ENCODE results near the gene NINL.
A peak's percentile ranks its signal among the peaks of the same experiment; 100 is the strongest.

The NINL gene

DNA sequence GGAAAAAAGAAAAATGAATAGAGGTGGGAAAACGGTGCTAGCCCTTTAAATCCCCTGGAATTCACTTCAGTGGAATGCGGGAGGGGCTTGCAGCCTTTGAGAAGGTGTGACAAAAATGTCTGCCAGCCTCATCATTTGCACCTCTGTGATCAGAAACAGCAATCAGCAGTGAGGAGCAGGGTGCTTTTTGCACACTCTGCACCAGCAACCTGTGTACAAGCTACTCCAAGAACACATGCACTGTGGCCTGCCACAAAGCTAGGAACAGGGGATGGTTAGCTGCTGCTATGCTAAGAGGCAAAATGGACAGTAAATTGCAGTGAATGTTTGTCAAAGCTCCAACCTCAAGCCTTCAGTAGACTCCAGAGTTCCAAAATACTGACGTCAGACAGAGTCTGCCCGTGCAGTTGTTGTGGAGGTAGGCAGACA is 148.2 kb downstream of the NINL start:
- H3K4me3 ChIP-seq (ENCODE audit: low read length in 2 of 2), result no peak overlapping the region
- no peak overlapping the region for H3K23ac ChIP-seq (ENCODE audit: low read depth, low read length, poor library complexity)
- H3K4me2 ChIP-seq (ENCODE audit: insufficient read depth, low read length, poor library complexity, severe bottlenecking), result no peak overlapping the region
- H3K36me3 ChIP-seq (replicated peaks in 1 of 2; ENCODE audit: control insufficient read depth in 2 of 2, insufficient read depth in 2 of 2, low read length in 2 of 2), result peaks cover 11 to 87% of the 10 kb centered on the region in 2 donors
- H3K18ac ChIP-seq (ENCODE audit: low read length), result peak overlapping the region; percentile 49
- no peak overlapping the region for H2AK5ac ChIP-seq (ENCODE audit: low read depth, low read length)
- no peak overlapping the region for H4K8ac ChIP-seq (ENCODE audit: low read depth, low read length)
- no CpG with 5 or more reads among the region's 4 CpGs for WGBS, 2 donors (ENCODE audit: extremely low coverage in 2 of 2, insufficient read length in 2 of 2, insufficient replicate concordance in 1 of 2)
- H2AFZ ChIP-seq (ENCODE audit: low read length), result peak overlapping the region; percentile 31
- no peak overlapping the region for H2BK15ac ChIP-seq (ENCODE audit: low read length)
- H3K4ac ChIP-seq (ENCODE audit: low read length), result peak overlapping the region; percentile 1
- H3K27me3 ChIP-seq (ENCODE audit: control insufficient read depth in 3 of 3, insufficient read depth in 3 of 3, low read depth in 1 of 3, low read length in 3 of 3), result no peaks in the 10 kb centered on the region
- no peak overlapping the region for H2BK120ac ChIP-seq (ENCODE audit: low read depth, low read length)
- H3K9ac ChIP-seq (ENCODE audit: low read depth, low read length, poor library complexity), result peak overlapping the region; percentile 65
- H2BK12ac ChIP-seq (ENCODE audit: low read length), result no peak overlapping the region
- H3K4me1 ChIP-seq (ENCODE audit: control insufficient read depth in 2 of 2, insufficient read depth in 1 of 2, low read depth in 1 of 2, low read length in 2 of 2), result peaks cover 3 to 4% of the 10 kb centered on the region in 2 donors
- H2BK5ac ChIP-seq (ENCODE audit: low read length), result no peak overlapping the region
- H3K9me3 ChIP-seq (replicated peaks in 1 of 2; ENCODE audit: control insufficient read depth in 2 of 2, insufficient read depth in 1 of 2, low read depth in 1 of 2, low read length in 2 of 2), result peaks cover 0 to under 1% of the 10 kb centered on the region in 2 donors
- no peak overlapping the region for H3K14ac ChIP-seq (ENCODE audit: low read length)
- no peak overlapping the region for H4K91ac ChIP-seq (ENCODE audit: low read depth, low read length, poor library complexity)
- H3K79me1 ChIP-seq (ENCODE audit: low read depth, low read length), result no peaks in the 10 kb centered on the region
- DNase-seq (ENCODE audit: low spot score), result peak; percentile 32
- H3K27ac ChIP-seq (replicated peaks; ENCODE audit: low read length), result peak overlapping the region; percentile 80

DNA sequence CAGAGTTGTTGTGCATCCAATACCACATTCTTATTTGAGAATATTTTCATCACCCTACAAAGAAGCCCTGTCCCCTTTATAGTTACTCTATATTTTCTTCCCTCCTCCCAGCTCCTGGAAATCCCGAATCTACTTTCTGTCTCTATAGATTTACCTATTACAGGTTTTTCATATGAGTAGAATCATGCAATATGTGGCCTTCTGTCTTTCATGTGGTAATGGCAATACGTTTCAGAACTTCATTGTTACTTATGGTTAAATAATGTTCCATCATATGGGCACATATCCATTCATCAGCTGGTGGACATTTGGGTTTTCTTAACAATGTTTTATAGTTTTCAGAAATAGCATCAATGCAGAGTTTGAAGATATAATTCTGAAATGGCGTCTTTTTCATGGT is 160.8 kb downstream of the NINL start:
- no peak overlapping the region for H3K23ac ChIP-seq (ENCODE audit: low read depth, low read length, poor library complexity)
- H2BK5ac ChIP-seq (ENCODE audit: low read length), result no peak overlapping the region
- no peak overlapping the region for H2BK12ac ChIP-seq (ENCODE audit: low read length)
- H2BK15ac ChIP-seq (ENCODE audit: low read length), result no peak overlapping the region
- no peaks in the 10 kb centered on the region for H3K4me1 ChIP-seq (ENCODE audit: control insufficient read depth in 2 of 2, insufficient read depth in 1 of 2, low read depth in 1 of 2, low read length in 2 of 2)
- H3K36me3 ChIP-seq (replicated peaks in 1 of 2; ENCODE audit: control insufficient read depth in 2 of 2, insufficient read depth in 2 of 2, low read length in 2 of 2), result peaks cover 18 to 92% of the 10 kb centered on the region in 2 donors
- no peak overlapping the region for H3K4ac ChIP-seq (ENCODE audit: low read length)
- H3K14ac ChIP-seq (ENCODE audit: low read length), result no peak overlapping the region
- H3K27me3 ChIP-seq (ENCODE audit: control insufficient read depth in 3 of 3, insufficient read depth in 3 of 3, low read depth in 1 of 3, low read length in 3 of 3), result no peaks in the 10 kb centered on the region
- H3K4me2 ChIP-seq (ENCODE audit: insufficient read depth, low read length, poor library complexity, severe bottlenecking), result no peak overlapping the region
- no peak overlapping the region for H3K4me3 ChIP-seq (ENCODE audit: low read length in 2 of 2)
- no peak overlapping the region for H4K8ac ChIP-seq (ENCODE audit: low read depth, low read length)
- no peak overlapping the region for H3K18ac ChIP-seq (ENCODE audit: low read length)
- H3K9me3 ChIP-seq (replicated peaks in 1 of 2; ENCODE audit: control insufficient read depth in 2 of 2, insufficient read depth in 1 of 2, low read depth in 1 of 2, low read length in 2 of 2), result peaks cover 0 to 27% of the 10 kb centered on the region in 2 donors
- H3K79me1 ChIP-seq (ENCODE audit: low read depth, low read length), result no peaks in the 10 kb centered on the region
- no peak for DNase-seq (ENCODE audit: low spot score)
- H4K91ac ChIP-seq (ENCODE audit: low read depth, low read length, poor library complexity), result no peak overlapping the region
- no peak overlapping the region for H3K27ac ChIP-seq (replicated peaks; ENCODE audit: low read length)
- no peak overlapping the region for H3K9ac ChIP-seq (ENCODE audit: low read depth, low read length, poor library complexity)
- H2AFZ ChIP-seq (ENCODE audit: low read length), result no peak overlapping the region
- no CpG with 5 or more reads among the region's 3 CpGs for WGBS, 2 donors (ENCODE audit: extremely low coverage in 2 of 2, insufficient read length in 2 of 2, insufficient replicate concordance in 1 of 2)
- no peak overlapping the region for H2BK120ac ChIP-seq (ENCODE audit: low read depth, low read length)
- H2AK5ac ChIP-seq (ENCODE audit: low read depth, low read length), result no peak overlapping the region

- Histone ChIP-seq H3K27ac (replicated peaks; ENCODE audit: low read length) (no peak overlapping the region), H3K9ac (ENCODE audit: low read depth, low read length, poor library complexity) (no peak overlapping the region), H3K4ac (ENCODE audit: low read length) (no peak overlapping the region), H3K4me3 (ENCODE audit: low read length in 2 of 2) (no peak overlapping the region), H3K4me2 (ENCODE audit: insufficient read depth, low read length, poor library complexity, severe bottlenecking) (no peak overlapping the region), H3K18ac (ENCODE audit: low read length) (no peak overlapping the region), H4K8ac (ENCODE audit: low read depth, low read length) (no peak overlapping the region), H3K9me3 (replicated peaks in 1 of 2; ENCODE audit: control insufficient read depth in 2 of 2, insufficient read depth in 1 of 2, low read depth in 1 of 2, low read length in 2 of 2) (peaks cover 0 to 14% of the 10 kb centered on the region in 2 donors), H3K4me1 (ENCODE audit: control insufficient read depth in 2 of 2, insufficient read depth in 1 of 2, low read depth in 1 of 2, low read length in 2 of 2) (no peaks in the 10 kb centered on the region), H2BK5ac (ENCODE audit: low read length) (no peak overlapping the region), H2BK15ac (ENCODE audit: low read length) (no peak overlapping the region), H3K27me3 (ENCODE audit: control insufficient read depth in 3 of 3, insufficient read depth in 3 of 3, low read depth in 1 of 3, low read length in 3 of 3) (no peaks in the 10 kb centered on the region), H4K91ac (ENCODE audit: low read depth, low read length, poor library complexity) (no peak overlapping the region), H3K14ac (ENCODE audit: low read length) (no peak overlapping the region), H3K79me1 (ENCODE audit: low read depth, low read length) (no peaks in the 10 kb centered on the region), H2BK120ac (ENCODE audit: low read depth, low read length) (no peak overlapping the region), H3K23ac (ENCODE audit: low read depth, low read length, poor library complexity) (no peak overlapping the region), H3K36me3 (replicated peaks in 1 of 2; ENCODE audit: control insufficient read depth in 2 of 2, insufficient read depth in 2 of 2, low read length in 2 of 2) (peaks cover 28 to 94% of the 10 kb centered on the region in 2 donors), H2BK12ac (ENCODE audit: low read length) (no peak overlapping the region), H2AFZ (ENCODE audit: low read length) (no peak overlapping the region), H2AK5ac (ENCODE audit: low read depth, low read length) (no peak overlapping the region)
- no peak for DNase-seq (ENCODE audit: low spot score)
- WGBS, 2 donors (ENCODE audit: extremely low coverage in 2 of 2, insufficient read length in 2 of 2, insufficient replicate concordance in 1 of 2), result no CpG with 5 or more reads among the region's 4 CpGs
Observed at GRCh38 chr20:25422032-25422431, 163.3 kb downstream of the NINL start.

DNA sequence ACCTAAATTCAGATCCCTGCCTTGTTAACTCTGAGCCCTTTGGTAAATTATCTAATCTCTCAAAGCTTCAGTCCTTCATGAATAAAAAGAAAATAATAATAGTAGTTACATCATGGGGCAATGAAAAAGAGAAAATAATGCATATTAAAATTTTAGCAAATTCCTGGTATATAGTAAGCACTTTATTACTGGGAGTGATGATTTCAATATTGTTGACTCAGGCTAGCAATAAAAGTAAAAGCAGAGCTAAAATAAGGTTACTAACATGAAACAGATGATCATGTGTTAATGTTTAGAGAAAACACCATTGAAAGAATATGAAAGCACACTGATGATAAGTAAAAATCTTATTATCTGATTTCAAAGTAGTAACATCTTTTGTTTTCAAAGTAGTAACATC is 164.2 kb downstream of the NINL start:
- no peak overlapping the region for H2BK5ac ChIP-seq (ENCODE audit: low read length)
- no peaks in the 10 kb centered on the region for H3K4me1 ChIP-seq (ENCODE audit: control insufficient read depth in 2 of 2, insufficient read depth in 1 of 2, low read depth in 1 of 2, low read length in 2 of 2)
- H3K9ac ChIP-seq (ENCODE audit: low read depth, low read length, poor library complexity), result no peak overlapping the region
- no peak overlapping the region for H2AK5ac ChIP-seq (ENCODE audit: low read depth, low read length)
- H2BK15ac ChIP-seq (ENCODE audit: low read length), result no peak overlapping the region
- H2BK120ac ChIP-seq (ENCODE audit: low read depth, low read length), result no peak overlapping the region
- DNase-seq (ENCODE audit: low spot score), result no peak
- peaks cover 21 to 94% of the 10 kb centered on the region in 2 donors for H3K36me3 ChIP-seq (replicated peaks in 1 of 2; ENCODE audit: control insufficient read depth in 2 of 2, insufficient read depth in 2 of 2, low read length in 2 of 2)
- no peak overlapping the region for H4K91ac ChIP-seq (ENCODE audit: low read depth, low read length, poor library complexity)
- no peak overlapping the region for H3K23ac ChIP-seq (ENCODE audit: low read depth, low read length, poor library complexity)
- no peak overlapping the region for H3K14ac ChIP-seq (ENCODE audit: low read length)
- no peak overlapping the region for H3K18ac ChIP-seq (ENCODE audit: low read length)
- H3K4me3 ChIP-seq (ENCODE audit: low read length in 2 of 2), result no peak overlapping the region
- no peak overlapping the region for H3K4me2 ChIP-seq (ENCODE audit: insufficient read depth, low read length, poor library complexity, severe bottlenecking)
- no peak overlapping the region for H2AFZ ChIP-seq (ENCODE audit: low read length)
- H3K27me3 ChIP-seq (ENCODE audit: control insufficient read depth in 3 of 3, insufficient read depth in 3 of 3, low read depth in 1 of 3, low read length in 3 of 3), result no peaks in the 10 kb centered on the region
- H2BK12ac ChIP-seq (ENCODE audit: low read length), result no peak overlapping the region
- peaks cover 0 to 5% of the 10 kb centered on the region in 2 donors for H3K9me3 ChIP-seq (replicated peaks in 1 of 2; ENCODE audit: control insufficient read depth in 2 of 2, insufficient read depth in 1 of 2, low read depth in 1 of 2, low read length in 2 of 2)
- H3K27ac ChIP-seq (replicated peaks; ENCODE audit: low read length), result no peak overlapping the region
- H3K4ac ChIP-seq (ENCODE audit: low read length), result no peak overlapping the region
- H3K79me1 ChIP-seq (ENCODE audit: low read depth, low read length), result peaks cover 1% of the 10 kb centered on the region
- H4K8ac ChIP-seq (ENCODE audit: low read depth, low read length), result no peak overlapping the region

All from neuronal stem cell (in vitro differentiated cells).